ENCODE results near the gene FGD4. TPM values are rescaled to one million over a fixed set of nuclear protein-coding genes. Genes with fewer than 3 reads are reported as not detected.

The FGD4 gene
- total and polyA plus RNA-seq, 2 of the 4 experiments (the other 2 are of a cell fraction): 2.1 to 8.8 TPM

DNA sequence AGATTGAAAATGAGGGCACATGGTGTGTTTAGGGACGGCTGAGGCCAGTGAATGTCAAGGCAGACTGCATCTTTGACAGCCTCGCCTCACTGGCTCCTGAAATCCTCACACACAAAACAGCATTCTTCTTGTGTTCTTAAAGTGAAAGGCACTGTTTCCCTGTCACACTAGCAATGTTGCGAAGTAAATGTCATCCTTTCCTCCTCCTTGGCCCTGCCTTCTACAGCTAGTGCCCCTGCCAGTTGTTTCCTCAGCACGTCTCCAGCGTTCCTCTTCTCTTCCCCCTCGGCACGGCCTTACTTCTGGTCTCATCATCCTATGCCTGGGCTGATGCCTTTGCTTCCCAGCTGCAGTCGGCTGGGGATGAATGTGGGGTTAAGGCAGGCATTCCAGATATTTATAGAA, 150.3 kb downstream of the FGD4 start:
- Histone ChIP-seq H4K20me1 (ENCODE audit: insufficient read depth, low read length) (peaks cover 59% of the 10 kb centered on the region; the same call in 1 of the 2 replicates), H2BK5ac (ENCODE audit: low read depth, low read length, poor library complexity, severe bottlenecking) (peak overlapping the region; percentile 20), H3K36me3 (ENCODE audit: control insufficient read depth, insufficient read depth, low read length) (no peaks in the 10 kb centered on the region), H2BK15ac (ENCODE audit: low read depth, low read length) (peak overlapping the region; percentile 24; the same call in 1 of the 3 replicates), H2AK9ac (replicated peaks; ENCODE audit: low read depth, low read length, poor library complexity) (no peak overlapping the region), H3K18ac (ENCODE audit: low read depth, low read length) (peak overlapping the region; percentile 41), H3K9me3 (ENCODE audit: control insufficient read depth, insufficient read depth, low read length) (no peaks in the 10 kb centered on the region), H2AK5ac (ENCODE audit: low read depth, low read length) (peak overlapping the region; percentile 73), H2AFZ (replicated peaks; ENCODE audit: low read length, poor library complexity) (peak overlapping the region; percentile 21), H3K9ac (ENCODE audit: low read depth, low read length) (peak overlapping the region; percentile 2), H3K4ac (ENCODE audit: low read depth, low read length) (peak overlapping the region; percentile 84), H4K5ac (ENCODE audit: low read depth, low read length) (peak overlapping the region; percentile 5; the same call in 1 of the 2 replicates), H3K14ac (replicated peaks; ENCODE audit: low read depth, low read length) (peak overlapping the region; percentile 71), H4K8ac (ENCODE audit: low read depth in 2 of 2, low read length in 2 of 2) (peak overlapping the region; percentile 4 to 70; a peak in 3 of 4 replicates), H4K91ac (ENCODE audit: insufficient read depth, low read depth, low read length) (peak overlapping the region; percentile 10), H3K9me1 (ENCODE audit: insufficient read depth, low read length) (peaks cover 20% of the 10 kb centered on the region), H3K4me3 (ENCODE audit: insufficient read depth, low read depth, low read length) (no peak overlapping the region), H3K4me1 (ENCODE audit: control insufficient read depth, insufficient read depth, low read length) (peaks cover 11% of the 10 kb centered on the region), H3K56ac (ENCODE audit: extremely low read depth, insufficient read depth, low read length) (no peak overlapping the region), H3K27me3 (ENCODE audit: control insufficient read depth, insufficient read depth, low read length) (no peaks in the 10 kb centered on the region), H3K4me2 (ENCODE audit: low read depth, low read length) (peak overlapping the region; percentile 56), H3K79me1 (ENCODE audit: low read depth in 1 of 2, low read length in 2 of 2) (peaks cover 23 to 78% of the 10 kb centered on the region in 2 experiments), H3K23ac (ENCODE audit: low read depth, low read length) (peak overlapping the region; percentile 42), H3K27ac (ENCODE audit: insufficient read depth, low read length) (peak overlapping the region; percentile 51; the same call in 1 of the 2 replicates), H2BK120ac (ENCODE audit: low read depth, low read length) (peak overlapping the region; percentile 62), H2BK20ac (ENCODE audit: low read depth, low read length) (peak overlapping the region; percentile 54; the same call in 1 of the 2 replicates)
- dilution Hi-C loops (cut with HindIII; ENCODE audit: low sequenced_read_pairs, unreplicated experiment): no loop called here
- ChIA-PET CTCF (no interaction called here), POLR2A (ENCODE audit: unreplicated experiment) (no interaction called here)
- ATAC-seq (ENCODE audit: low read depth): peak; percentile 73
- TF ChIP-seq RAD21 (IDR thresholded peaks at IDR 0.05; ENCODE audit: low read length) (no peak), CTCF (conservative IDR thresholded peaks at IDR 0.05; ENCODE audit: low read depth, low read length) (no peak), RCOR1 (IDR thresholded peaks at IDR 0.05; ENCODE audit: insufficient replicate concordance, low read length) (no peak), POLR2A (IDR thresholded peaks at IDR 0.05; ENCODE audit: low read depth, low read length) (no peak), CEBPB (IDR thresholded peaks at IDR 0.05; ENCODE audit: low read depth, low read length) (no peak)
- TF ChIP-seq, protein P1, sequence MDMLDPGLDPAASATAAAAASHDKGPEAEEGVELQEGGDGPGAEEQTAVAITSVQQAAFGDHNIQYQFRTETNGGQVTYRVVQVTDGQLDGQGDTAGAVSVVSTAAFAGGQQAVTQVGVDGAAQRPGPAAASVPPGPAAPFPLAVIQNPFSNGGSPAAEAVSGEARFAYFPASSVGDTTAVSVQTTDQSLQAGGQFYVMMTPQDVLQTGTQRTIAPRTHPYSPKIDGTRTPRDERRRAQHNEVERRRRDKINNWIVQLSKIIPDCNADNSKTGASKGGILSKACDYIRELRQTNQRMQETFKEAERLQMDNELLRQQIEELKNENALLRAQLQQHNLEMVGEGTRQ (IDR thresholded peaks at IDR 0.05; ENCODE audit: low read depth, low read length): no peak
- WGBS, 2 experiments (ENCODE audit: extremely low coverage in 2 of 2, insufficient read length in 1 of 2): 75% methylated on average over 1 of the region's 8 CpGs; no CpG with 5 or more reads in 1 of the 2 experiments
- DNase-seq: peak; percentile 61
- intact Hi-C loops (cut with micrococcal nuclease): loop anchor here (2.0 to 5.0 kb wide), 2 partner anchors 15 to 108 kb away; no protein-coding TSS in a partner anchor
- in situ Hi-C loops (cut with MboI; ENCODE audit: low sequenced_read_pairs): no loop called here
- no TSS peak for BruUV-seq (replicated peaks)

Measured in IMR-90 (cell line).